ENCODE measurements around the gene TRPM3.

GRCh38 chr9:70609542-70610286 lies 511.7 kb downstream of the TRPM3 start:
- TF ChIP-seq CTCF (IDR thresholded peaks at IDR 0.05): no peak
- TF ChIP-seq REST (IDR thresholded peaks at IDR 0.05; ENCODE audit: insufficient read depth in 1 of 2, low read depth in 2 of 2, low read length in 1 of 2): no peak
- TF ChIP-seq POLR2AphosphoS5 (IDR thresholded peaks at IDR 0.05; ENCODE audit: low read depth, low read length): no peak

Measured in Panc1 (cell line).